Caco-2 (cell line): ENCODE results near the gene HUS1. TPM values are rescaled to one million over a fixed set of nuclear protein-coding genes. Genes with fewer than 3 reads are reported as not detected.
"Not testable (repeated sequence)": the region's sequence is repeated elsewhere in the genome, so short reads cannot be mapped to it uniquely, and the experiment has no call there.

ENCODE experiments used
- BruUV-seq: library from RNA; stranded (reverse); fragments of 400-500 nt; replicated peaks from 2 replicates; lab custom pipeline; 2021; lab: Mats Ljungman, UMichigan
- CTCF ChIA-PET: fragments of 300-600 bp; sonication (Branson Sonifier 250); formaldehyde crosslinking; loops from one replicate; lab custom pipeline; 2022; ENCODE audit warnings: antibody characterized with exemption; lab: Charles Lee
- POLR2A ChIA-PET: fragments of 300-600 bp; sonication (Branson Sonifier 250); formaldehyde crosslinking; loops from one replicate; lab custom pipeline; 2022; ENCODE audit warnings: antibody characterized with exemption; lab: Charles Lee
- DNase-seq, 2 experiments: peaks; one replicate each; pipeline versions ENCODE4 v3.0.0 to v3.0.0-alpha.2; 2020 to 2022
- H3K27me3 ChIP-seq: replicated peaks from 2 replicates; pipeline ENCODE4 v1.6.0; 2011; ENCODE audit warnings: low read length; ENCODE audit not compliant: control insufficient read depth, insufficient read depth
- H3K36me3 ChIP-seq: 2 replicates; pipeline ENCODE4 v1.5.1; 2011; ENCODE audit warnings: low read length; ENCODE audit not compliant: control insufficient read depth, insufficient read depth
- H3K4me1 ChIP-seq: fragments of 250-450 bp; sonication (Bioruptor Pico); 2 replicates; pipeline ENCODE4 v1.5.1; 2020; ENCODE audit warnings: mild to moderate bottlenecking
- H3K4me3 ChIP-seq: 2 replicates; pipeline ENCODE4 v1.5.1; 2011; ENCODE audit warnings: low read depth, mild to moderate bottlenecking, control low read depth, low read length
- H3K9me3 ChIP-seq: fragments of 250-450 bp; sonication (Bioruptor Pico); 2 replicates; pipeline ENCODE4 v1.5.1; 2020; ENCODE audit warnings: mild to moderate bottlenecking, moderate library complexity
- H3K27ac Mint-ChIP-seq: one replicate; pipeline ENCODE4 v1.8.0; 2022; ENCODE audit warnings: mixed read lengths; ENCODE audit not compliant: unreplicated experiment
- H3K27me3 Mint-ChIP-seq: one replicate; pipeline ENCODE4 v1.8.0; 2022; ENCODE audit warnings: mixed read lengths; ENCODE audit not compliant: insufficient read depth, unreplicated experiment
- H3K36me3 Mint-ChIP-seq: one replicate; pipeline ENCODE4 v1.8.0; 2022; ENCODE audit warnings: mild to moderate bottlenecking, mixed read lengths; ENCODE audit not compliant: insufficient read depth, unreplicated experiment
- H3K4me1 Mint-ChIP-seq: one replicate; pipeline ENCODE4 v1.8.0; 2022; ENCODE audit warnings: low read depth, mixed read lengths; ENCODE audit not compliant: unreplicated experiment
- H3K4me3 Mint-ChIP-seq: one replicate; pipeline ENCODE4 v1.8.0; 2022; ENCODE audit warnings: mild to moderate bottlenecking, moderate library complexity, mixed read lengths; ENCODE audit not compliant: unreplicated experiment
- H3K9me3 Mint-ChIP-seq: one replicate; pipeline ENCODE4 v1.8.0; 2022; ENCODE audit warnings: mixed read lengths; ENCODE audit not compliant: unreplicated experiment
- intact Hi-C: fragments of 100-400 bp; cut with micrococcal nuclease; formaldehyde crosslinking; loops from one replicate; pipeline ENCODE4 v1.10.0; 2022; ENCODE audit not compliant: unreplicated experiment
- total RNA-seq: library from RNA; stranded (reverse); gene quantifications from 2 replicates; pipeline ENCODE4 v1.2.3, GENCODE V29; 2022
- TF ChIP-seq, protein P1 (sequence below), 2 experiments: fragments of 200-600 bp in 1 of 2; IDR thresholded peaks; 1 replicate in 1 of 2; 2 replicates in 1 of 2; pipeline versions ENCODE4 v1.5.1 to v1.8.0; 2011 to 2022; ENCODE audit warnings: antibody characterized with exemption in 1 of 2, control low read depth in 1 of 2, inconsistent platforms in 1 of 2, low read depth in 1 of 2, low read length in 1 of 2, mild to moderate bottlenecking in 1 of 2, moderate library complexity in 1 of 2; ENCODE audit not compliant: insufficient read depth in 1 of 2, severe bottlenecking in 1 of 2, unreplicated experiment in 1 of 2

Gene HUS1
- total RNA-seq, 1 experiment from 2014 or later: 32.3 TPM

DNA sequence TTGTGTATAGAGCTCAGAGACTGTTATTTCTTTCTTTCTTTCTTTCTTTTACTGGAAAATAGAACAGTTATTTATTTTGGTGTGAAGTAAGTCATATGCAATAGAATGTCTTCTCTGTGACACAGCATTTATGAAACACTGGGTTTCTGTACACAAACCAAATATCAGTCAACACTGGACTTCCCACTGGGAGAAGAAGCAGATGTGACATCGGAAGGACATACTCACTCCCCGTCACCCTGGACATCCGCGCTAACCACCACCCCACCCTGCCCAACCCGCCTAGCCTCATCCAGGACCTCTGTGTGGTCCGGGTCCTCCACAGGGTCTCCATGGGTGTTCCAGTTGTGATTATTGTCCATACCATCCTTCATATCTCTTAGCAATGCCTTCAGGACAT lies 27.5 kb upstream of the HUS1 start:
- Mint-ChIP-seq H3K9me3 (no peaks in the 10 kb centered on the region), H3K27me3 (peaks cover 5% of the 10 kb centered on the region), H3K27ac (no peak overlapping the region), H3K4me3 (no peak overlapping the region), H3K4me1 (no peaks in the 10 kb centered on the region), H3K36me3 (no peaks in the 10 kb centered on the region)
- Histone ChIP-seq H3K9me3 (no peaks in the 10 kb centered on the region), H3K36me3 (no peaks in the 10 kb centered on the region), H3K4me3 (no peak overlapping the region), H3K4me1 (no peaks in the 10 kb centered on the region), H3K27me3 (no peaks in the 10 kb centered on the region)
- CTCF ChIA-PET: interaction anchor here (0.5 kb wide), 1 partner anchor 10 kb away, joined by 4 read pairs; no protein-coding TSS in a partner anchor
- TF ChIP-seq, protein P1, sequence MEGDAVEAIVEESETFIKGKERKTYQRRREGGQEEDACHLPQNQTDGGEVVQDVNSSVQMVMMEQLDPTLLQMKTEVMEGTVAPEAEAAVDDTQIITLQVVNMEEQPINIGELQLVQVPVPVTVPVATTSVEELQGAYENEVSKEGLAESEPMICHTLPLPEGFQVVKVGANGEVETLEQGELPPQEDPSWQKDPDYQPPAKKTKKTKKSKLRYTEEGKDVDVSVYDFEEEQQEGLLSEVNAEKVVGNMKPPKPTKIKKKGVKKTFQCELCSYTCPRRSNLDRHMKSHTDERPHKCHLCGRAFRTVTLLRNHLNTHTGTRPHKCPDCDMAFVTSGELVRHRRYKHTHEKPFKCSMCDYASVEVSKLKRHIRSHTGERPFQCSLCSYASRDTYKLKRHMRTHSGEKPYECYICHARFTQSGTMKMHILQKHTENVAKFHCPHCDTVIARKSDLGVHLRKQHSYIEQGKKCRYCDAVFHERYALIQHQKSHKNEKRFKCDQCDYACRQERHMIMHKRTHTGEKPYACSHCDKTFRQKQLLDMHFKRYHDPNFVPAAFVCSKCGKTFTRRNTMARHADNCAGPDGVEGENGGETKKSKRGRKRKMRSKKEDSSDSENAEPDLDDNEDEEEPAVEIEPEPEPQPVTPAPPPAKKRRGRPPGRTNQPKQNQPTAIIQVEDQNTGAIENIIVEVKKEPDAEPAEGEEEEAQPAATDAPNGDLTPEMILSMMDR (IDR thresholded peaks at IDR 0.05; ENCODE audit: insufficient read depth in 1 of 2, low read depth in 1 of 2, low read length in 1 of 2, severe bottlenecking in 1 of 2, unreplicated experiment in 1 of 2): no peak
- DNase-seq: no peak
- BruUV-seq: no TSS peak
- intact Hi-C loops: no loop called here
- POLR2A ChIA-PET: no interaction called here

DNA sequence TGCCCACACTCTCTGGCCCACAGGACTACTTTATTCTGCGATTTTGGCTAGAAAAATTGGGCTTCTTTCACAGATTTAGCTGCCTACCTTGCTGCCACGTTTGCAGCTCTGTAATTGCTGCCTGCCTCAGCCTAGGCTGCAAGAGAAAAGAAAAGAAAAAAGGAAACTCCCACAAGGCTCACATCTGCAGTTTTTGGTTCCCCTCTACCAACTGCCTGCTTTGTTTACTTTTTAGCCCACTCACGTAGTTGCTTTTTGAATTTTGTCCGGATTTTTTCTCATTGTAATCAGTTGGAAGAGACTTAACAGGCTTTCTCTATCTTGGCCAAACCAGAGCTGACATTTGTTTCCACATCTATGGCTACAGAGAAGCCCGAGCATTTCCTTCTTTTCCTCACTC lies 25.2 kb upstream of the HUS1 start:
- peaks cover 17% of the 10 kb centered on the region for H3K9me3 Mint-ChIP-seq
- Histone ChIP-seq H3K9me3 (no peaks in the 10 kb centered on the region), H3K36me3 (no peaks in the 10 kb centered on the region), H3K4me1 (no peaks in the 10 kb centered on the region), H3K4me3 (no peak overlapping the region), H3K27me3 (no peaks in the 10 kb centered on the region)
- no peaks in the 10 kb centered on the region for H3K36me3 Mint-ChIP-seq
- POLR2A ChIA-PET: no interaction called here
- H3K27me3 Mint-ChIP-seq: peaks cover 2% of the 10 kb centered on the region
- H3K4me1 Mint-ChIP-seq: peaks cover 15% of the 10 kb centered on the region
- no peak overlapping the region for H3K27ac Mint-ChIP-seq
- intact Hi-C loops: no loop called here
- BruUV-seq: no TSS peak
- TF ChIP-seq, protein P1 (IDR thresholded peaks at IDR 0.05; ENCODE audit: insufficient read depth in 1 of 2, low read depth in 1 of 2, low read length in 1 of 2, severe bottlenecking in 1 of 2, unreplicated experiment in 1 of 2): no peak
- DNase-seq: no peak
- CTCF ChIA-PET: no interaction called here
- no peak overlapping the region for H3K4me3 Mint-ChIP-seq

DNA sequence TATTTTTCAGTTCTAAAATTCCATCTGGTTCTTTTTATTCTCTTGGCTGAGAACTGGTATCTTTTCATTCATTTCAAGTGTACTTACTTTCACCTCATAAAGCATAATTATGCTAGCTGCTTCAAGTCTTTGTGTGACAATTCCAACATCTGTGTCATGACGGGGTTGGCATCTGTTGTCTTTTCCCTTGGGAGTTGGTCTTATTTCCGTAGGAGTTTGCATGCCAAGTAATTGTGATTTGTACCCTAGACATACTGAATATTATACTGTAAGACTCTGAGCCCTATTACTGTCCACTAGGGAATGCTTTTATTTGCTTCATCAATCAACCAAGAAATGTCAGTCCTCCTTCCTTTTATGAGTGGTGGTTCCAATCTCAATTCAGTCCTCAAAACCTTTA lies 24.6 kb upstream of the HUS1 start:
- H3K36me3 ChIP-seq: no peaks in the 10 kb centered on the region
- H3K4me3 Mint-ChIP-seq: no peak overlapping the region
- intact Hi-C loops: no loop called here
- no peaks in the 10 kb centered on the region for H3K27me3 ChIP-seq
- H3K4me1 Mint-ChIP-seq: peaks cover 15% of the 10 kb centered on the region
- DNase-seq: no peak
- BruUV-seq: no TSS peak
- TF ChIP-seq, protein P1 (IDR thresholded peaks at IDR 0.05; ENCODE audit: insufficient read depth in 1 of 2, low read depth in 1 of 2, low read length in 1 of 2, severe bottlenecking in 1 of 2, unreplicated experiment in 1 of 2): no peak
- H3K27ac Mint-ChIP-seq: no peak overlapping the region
- H3K36me3 Mint-ChIP-seq: no peaks in the 10 kb centered on the region
- no peaks in the 10 kb centered on the region for H3K4me1 ChIP-seq
- POLR2A ChIA-PET: no interaction called here
- no peak overlapping the region for H3K4me3 ChIP-seq
- no peaks in the 10 kb centered on the region for H3K9me3 ChIP-seq
- H3K27me3 Mint-ChIP-seq: peaks cover 2% of the 10 kb centered on the region
- H3K9me3 Mint-ChIP-seq: peaks cover 17% of the 10 kb centered on the region
- CTCF ChIA-PET: no interaction called here

DNA sequence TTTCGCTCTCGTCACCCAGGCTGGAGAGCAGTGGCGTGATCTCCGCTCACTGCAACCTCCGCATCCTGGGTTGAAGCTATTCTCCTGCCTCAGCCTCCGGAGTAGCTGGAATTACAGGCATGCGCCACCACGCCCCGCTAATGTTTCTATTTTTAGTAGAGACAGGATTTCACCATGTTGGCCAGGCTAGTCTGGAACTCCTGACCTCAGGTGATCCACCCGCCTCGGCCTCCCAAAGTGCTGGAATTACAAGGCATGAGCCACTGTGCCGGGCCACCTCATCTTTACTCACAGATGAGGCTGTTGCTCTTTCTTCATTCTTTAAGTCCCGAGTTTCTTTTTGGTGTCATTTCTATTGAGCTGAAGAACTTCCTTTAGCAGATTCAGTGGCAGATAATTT lies 20.7 kb upstream of the HUS1 start:
- peak; percentile 11 to 53 for DNase-seq
- not testable (repeated sequence) for H3K36me3 ChIP-seq

More for the DNA sequence above, 20.7 kb upstream of the HUS1 start:
- POLR2A ChIA-PET: interaction anchor here (0.6 to 1.0 kb wide), 2 partner anchors 95 to 261 kb away, joined by 3 read pairs; no protein-coding TSS in a partner anchor
- H3K27me3 Mint-ChIP-seq, BruUV-seq, intact Hi-C loops, H3K4me1 ChIP-seq, H3K27me3 ChIP-seq, H3K4me3 Mint-ChIP-seq, H3K9me3 ChIP-seq, H3K4me3 ChIP-seq, H3K36me3 Mint-ChIP-seq: not testable (repeated sequence)
- Mint-ChIP-seq H3K4me1 (peaks cover 15% of the 10 kb centered on the region), H3K27ac (peak overlapping the region; percentile 24), H3K9me3 (peaks cover 20% of the 10 kb centered on the region)
- CTCF ChIA-PET: interaction anchor here (0.6 to 0.9 kb wide), 2 partner anchors 9 to 409 kb away, joined by 3 to 5 read pairs; no protein-coding TSS in a partner anchor
